ENCODE data around the gene ENTR1.
A peak's percentile ranks its signal among the peaks of the same experiment; 100 is the strongest.

The ENTR1 gene

DNA sequence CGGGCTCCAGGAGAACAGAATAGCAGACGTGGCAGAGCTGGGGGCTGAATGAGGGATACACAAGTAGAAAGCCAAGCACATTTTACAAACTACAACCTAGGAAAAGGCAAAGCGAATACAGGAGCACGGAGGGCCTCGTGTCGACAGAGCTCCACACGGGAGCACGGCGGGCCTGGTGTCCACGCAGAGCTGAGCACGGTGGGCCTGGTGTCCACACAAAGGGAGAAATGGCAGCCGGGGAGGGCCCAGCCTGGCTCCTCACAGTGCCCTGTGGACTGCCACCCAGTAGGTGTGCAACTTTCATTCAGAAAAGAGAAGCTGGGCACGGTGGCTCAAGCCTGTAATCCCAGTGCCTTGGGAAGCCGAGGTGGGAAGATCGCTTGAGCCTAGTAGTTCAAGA is 32.7 kb upstream of the ENTR1 start:
- DNase-seq (ENCODE audit: low spot score) = no peak
- H3K4me1 Mint-ChIP-seq (ENCODE audit: low read depth) = peaks cover 2% of the 10 kb centered on the region
- H3K27me3 Mint-ChIP-seq (ENCODE audit: low read depth) = no peaks in the 10 kb centered on the region
- H3K4me3 Mint-ChIP-seq = no peak overlapping the region
- no peak overlapping the region for H3K27ac Mint-ChIP-seq
- no peaks in the 10 kb centered on the region for H3K9me3 Mint-ChIP-seq
- peaks cover 53% of the 10 kb centered on the region for H3K36me3 Mint-ChIP-seq (ENCODE audit: low read depth)

DNA sequence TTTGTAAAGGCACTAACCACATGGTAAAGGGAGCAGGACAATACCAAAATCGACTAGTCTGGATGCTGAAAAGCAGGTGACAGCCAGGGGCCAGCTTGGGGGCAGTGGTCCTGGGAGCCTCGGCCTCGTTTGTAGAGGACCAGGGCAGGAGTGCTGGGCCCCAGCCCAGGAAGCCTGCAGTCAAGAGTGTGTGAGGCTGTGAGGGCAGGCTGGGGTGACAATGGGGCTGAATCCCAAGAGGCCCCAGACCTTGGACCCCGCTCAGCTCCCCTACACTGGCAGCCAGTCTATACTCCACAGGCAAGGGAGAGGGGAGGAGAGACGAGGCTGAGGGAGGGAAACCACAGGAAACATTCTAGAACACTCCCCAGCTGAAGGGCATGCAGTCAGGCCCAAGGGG is 31.9 kb upstream of the ENTR1 start:
- Mint-ChIP-seq H3K4me1 (ENCODE audit: low read depth) (peaks cover 6% of the 10 kb centered on the region), H3K27me3 (ENCODE audit: low read depth) (no peaks in the 10 kb centered on the region), H3K9me3 (no peaks in the 10 kb centered on the region), H3K27ac (no peak overlapping the region), H3K4me3 (no peak overlapping the region), H3K36me3 (ENCODE audit: low read depth) (peaks cover 47% of the 10 kb centered on the region)
- no peak for DNase-seq (ENCODE audit: low spot score)

DNA sequence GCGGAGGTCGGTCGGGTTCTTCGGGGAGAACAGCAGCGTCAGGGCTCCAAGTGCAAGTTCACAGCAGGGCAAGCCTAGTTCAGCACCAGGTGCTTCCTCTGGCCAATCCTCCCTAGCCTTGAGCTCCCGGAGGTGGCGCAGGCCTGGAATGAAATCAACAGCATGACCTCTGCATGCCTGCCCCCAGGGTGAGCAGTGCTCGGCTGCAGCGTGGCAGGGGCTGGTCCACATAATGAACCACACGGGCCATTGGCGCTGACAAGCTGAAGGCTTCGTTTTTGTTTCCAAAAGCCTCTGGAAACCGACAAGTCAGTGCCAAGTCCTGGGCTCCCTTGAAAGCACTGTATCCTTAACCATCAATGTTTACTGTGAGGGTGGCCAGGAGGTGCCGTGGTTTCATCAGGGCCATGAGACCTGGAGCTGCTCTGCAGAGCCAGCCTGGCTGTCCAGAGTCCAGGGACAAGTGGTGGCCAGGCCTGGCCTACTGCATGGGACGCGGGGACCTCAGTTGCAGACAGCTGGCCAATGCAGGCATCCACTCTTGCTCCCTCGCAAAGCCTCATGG is 31.3 kb upstream of the ENTR1 start:
- Mint-ChIP-seq H3K27ac (no peak overlapping the region), H3K9me3 (no peaks in the 10 kb centered on the region), H3K27me3 (ENCODE audit: low read depth) (no peaks in the 10 kb centered on the region), H3K36me3 (ENCODE audit: low read depth) (peaks cover 43% of the 10 kb centered on the region), H3K4me3 (no peak overlapping the region), H3K4me1 (ENCODE audit: low read depth) (peaks cover 11% of the 10 kb centered on the region)
- DNase-seq (ENCODE audit: low spot score) = no peak

DNA sequence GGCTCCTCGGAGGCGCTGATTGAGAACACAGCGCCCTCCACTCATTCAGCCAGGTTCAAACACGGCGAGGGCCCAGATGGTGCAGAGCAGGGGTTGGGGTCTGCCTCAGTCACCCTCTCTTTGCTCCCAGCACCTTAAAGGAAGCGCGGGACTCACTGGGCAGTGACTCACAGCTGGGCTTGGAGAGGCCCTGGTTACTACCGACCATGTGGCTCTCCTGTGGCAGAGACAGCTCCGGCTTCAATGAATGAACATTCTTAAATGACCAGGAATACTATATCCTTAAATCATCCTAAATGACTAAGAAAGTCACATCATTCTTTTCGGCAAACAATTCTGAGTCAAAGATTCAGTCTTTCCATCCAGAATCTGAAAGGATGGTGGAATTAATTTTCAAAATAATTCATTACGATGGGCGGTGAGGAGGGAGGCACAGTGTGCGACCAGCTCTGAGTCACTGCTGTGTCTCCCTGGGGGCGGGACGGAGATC is 30.8 kb upstream of the ENTR1 start:
- peaks cover 40% of the 10 kb centered on the region for H3K36me3 Mint-ChIP-seq (ENCODE audit: low read depth)

DNA sequence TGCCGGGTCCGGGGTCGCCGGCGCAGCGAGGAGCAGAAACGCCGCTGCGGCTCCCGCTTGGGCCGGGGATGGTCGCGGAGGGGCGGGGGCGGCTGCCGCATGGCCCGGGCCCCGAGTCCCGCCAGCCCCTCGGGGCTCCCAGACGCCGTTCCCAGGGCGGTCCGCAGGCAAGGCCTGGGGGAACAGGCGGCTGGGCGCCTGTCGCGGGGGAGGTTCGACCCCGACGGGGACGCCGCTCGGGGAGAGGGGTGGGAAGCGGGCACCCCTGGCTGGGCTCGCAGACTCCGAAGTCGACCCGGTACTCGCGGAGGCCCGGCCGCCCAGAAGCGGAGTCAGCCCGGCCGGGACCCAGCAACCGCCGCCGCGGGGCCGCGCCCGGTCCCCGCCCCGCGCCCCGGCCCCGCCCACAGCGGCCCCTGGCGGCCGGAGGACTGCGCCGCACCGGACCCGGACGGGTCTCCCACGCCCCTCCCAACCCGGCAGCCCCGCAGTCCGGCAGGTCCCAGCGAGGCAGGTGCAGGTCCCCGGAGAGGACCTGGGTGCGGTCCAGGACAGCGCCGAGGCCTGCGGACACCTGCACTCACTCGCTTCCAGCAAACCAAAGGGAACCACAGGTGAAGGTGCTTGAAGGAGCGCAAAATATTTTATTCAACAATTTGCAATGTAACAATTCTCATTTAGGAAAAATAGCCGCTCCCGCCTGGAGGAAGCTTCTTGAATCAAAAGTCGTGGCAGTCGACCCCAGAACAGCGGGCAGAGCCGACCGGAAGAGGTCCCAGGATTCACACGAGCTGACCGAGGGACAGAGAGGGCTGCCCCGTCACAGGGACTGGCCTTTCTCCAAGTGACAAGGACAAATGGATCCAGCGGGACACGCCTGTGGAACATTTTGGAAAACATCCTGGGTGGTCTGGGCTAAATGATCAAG is 29.3 kb upstream of the ENTR1 start, which contains the start of gene INPP5E:
INPP5E (minus strand) TSS at position 365 of the 928 bp plus-strand sequence. CDS start 426 bp downstream, outside the sequence.
- peaks cover 35% of the 10 kb centered on the region for H3K36me3 Mint-ChIP-seq (ENCODE audit: low read depth)

More for the DNA sequence above, 30.8 kb upstream of the ENTR1 start:
- H3K27ac Mint-ChIP-seq = no peak overlapping the region
- DNase-seq (ENCODE audit: low spot score) = no peak
- no peak overlapping the region for H3K4me3 Mint-ChIP-seq
- H3K9me3 Mint-ChIP-seq = no peaks in the 10 kb centered on the region
- H3K4me1 Mint-ChIP-seq (ENCODE audit: low read depth) = peaks cover 15% of the 10 kb centered on the region
- H3K27me3 Mint-ChIP-seq (ENCODE audit: low read depth) = no peaks in the 10 kb centered on the region

DNA sequence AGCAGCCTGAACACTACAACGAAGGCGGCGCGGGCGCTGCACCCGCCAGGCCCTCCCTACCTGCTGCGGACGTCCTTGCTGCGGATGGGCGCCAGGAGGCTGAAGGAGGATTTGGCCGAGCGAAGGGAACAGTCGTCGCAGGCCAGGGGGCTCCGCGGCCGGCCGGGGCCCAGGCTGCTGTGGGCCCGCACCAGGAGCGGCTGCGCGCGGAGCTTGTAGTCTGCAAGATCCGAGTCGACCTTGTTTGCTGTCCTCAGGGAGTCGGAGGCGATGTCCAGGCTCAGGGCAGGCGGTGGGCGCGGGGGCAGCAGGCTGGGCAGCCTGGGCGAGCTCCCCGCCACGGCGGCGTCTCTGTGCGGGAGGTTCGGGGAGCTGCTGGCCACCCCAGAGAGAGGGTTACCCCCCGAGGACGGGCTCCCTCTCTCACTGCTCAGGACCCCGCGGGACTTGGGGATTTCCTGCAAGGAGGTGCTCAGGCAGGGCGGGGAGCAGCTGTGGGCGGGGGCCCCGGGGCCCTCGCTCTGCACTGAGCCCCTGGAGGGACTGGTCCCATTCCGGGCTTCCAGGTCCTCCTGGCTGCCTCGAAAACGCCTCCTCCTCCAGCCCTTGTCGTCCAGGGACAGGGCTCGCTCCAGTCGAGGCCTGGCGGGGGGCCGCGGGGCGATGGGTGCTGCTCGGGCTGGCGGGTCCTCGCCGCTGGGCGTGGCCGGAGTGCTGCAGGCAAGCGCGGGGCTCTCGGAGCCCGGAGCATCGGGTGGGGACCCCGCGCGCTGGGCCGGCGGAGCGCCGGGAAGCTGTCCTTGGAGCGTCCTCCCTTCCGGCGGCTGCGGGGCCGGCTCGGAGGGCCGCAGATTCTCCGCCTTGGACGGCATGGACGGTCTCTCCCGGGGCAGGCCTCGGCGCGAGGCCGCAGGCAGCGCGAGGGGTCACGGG is 28.4 kb upstream of the ENTR1 start:
- peaks cover 32% of the 10 kb centered on the region for H3K36me3 Mint-ChIP-seq (ENCODE audit: low read depth)
- H3K4me3 Mint-ChIP-seq = peak overlapping the region; percentile 87
- H3K27ac Mint-ChIP-seq = peak overlapping the region; percentile 65
- peak; percentile 52 for DNase-seq (ENCODE audit: low spot score)
- peaks cover 15% of the 10 kb centered on the region for H3K4me1 Mint-ChIP-seq (ENCODE audit: low read depth)
- no peaks in the 10 kb centered on the region for H3K27me3 Mint-ChIP-seq (ENCODE audit: low read depth)
- H3K9me3 Mint-ChIP-seq = no peaks in the 10 kb centered on the region

More for the DNA sequence above, 29.3 kb upstream of the ENTR1 start, which contains the start of gene INPP5E:
- Mint-ChIP-seq H3K27ac (no peak within 1 kb of the TSS), H3K27me3 (ENCODE audit: low read depth) (no peaks in the 10 kb centered on the region), H3K4me1 (ENCODE audit: low read depth) (peaks cover 15% of the 10 kb centered on the region), H3K9me3 (no peaks in the 10 kb centered on the region), H3K4me3 (peak within 1 kb of the TSS; percentile 87)
- peak; percentile 86 for DNase-seq (ENCODE audit: low spot score)

DNA sequence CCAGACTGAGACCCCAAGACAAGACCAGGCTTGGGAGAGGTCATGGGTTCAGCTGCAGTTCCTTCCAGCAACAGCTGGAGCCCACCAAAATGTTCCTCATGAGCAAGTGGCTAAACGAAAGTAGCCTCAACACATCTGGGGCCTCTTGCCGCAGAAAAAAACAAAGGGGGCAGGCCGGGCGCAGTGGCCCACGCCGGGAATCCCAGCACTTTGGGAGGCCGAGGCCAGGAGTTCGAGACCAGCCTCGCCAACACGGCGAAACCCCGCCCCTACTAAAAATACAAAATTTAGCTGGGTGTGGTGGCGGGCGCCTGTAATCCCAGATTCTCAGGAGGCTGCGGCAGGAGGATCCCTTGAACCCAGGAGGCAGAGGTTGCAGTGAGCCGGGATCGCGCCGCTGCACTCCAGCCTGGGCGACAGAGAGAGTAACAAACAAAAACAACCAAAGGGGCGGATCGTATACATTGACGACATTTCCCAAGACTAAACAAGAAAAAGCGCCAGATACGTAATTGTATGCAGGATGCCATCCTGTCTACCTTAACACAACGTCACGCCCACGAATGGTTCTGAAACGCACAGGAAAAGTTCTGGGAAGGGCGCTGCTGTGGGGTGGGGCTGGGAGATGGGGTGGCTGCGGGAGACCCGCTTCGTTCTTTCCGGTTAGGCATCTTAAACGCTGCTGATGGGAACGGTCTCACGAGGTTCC is 27.6 kb upstream of the ENTR1 start:
- H3K36me3 Mint-ChIP-seq (ENCODE audit: low read depth) = peaks cover 28% of the 10 kb centered on the region
- peak overlapping the region; percentile 65 for H3K27ac Mint-ChIP-seq
- H3K9me3 Mint-ChIP-seq = no peaks in the 10 kb centered on the region
- peak overlapping the region; percentile 87 for H3K4me3 Mint-ChIP-seq
- H3K27me3 Mint-ChIP-seq (ENCODE audit: low read depth) = no peaks in the 10 kb centered on the region
- peaks cover 15% of the 10 kb centered on the region for H3K4me1 Mint-ChIP-seq (ENCODE audit: low read depth)
- no peak for DNase-seq (ENCODE audit: low spot score)

DNA sequence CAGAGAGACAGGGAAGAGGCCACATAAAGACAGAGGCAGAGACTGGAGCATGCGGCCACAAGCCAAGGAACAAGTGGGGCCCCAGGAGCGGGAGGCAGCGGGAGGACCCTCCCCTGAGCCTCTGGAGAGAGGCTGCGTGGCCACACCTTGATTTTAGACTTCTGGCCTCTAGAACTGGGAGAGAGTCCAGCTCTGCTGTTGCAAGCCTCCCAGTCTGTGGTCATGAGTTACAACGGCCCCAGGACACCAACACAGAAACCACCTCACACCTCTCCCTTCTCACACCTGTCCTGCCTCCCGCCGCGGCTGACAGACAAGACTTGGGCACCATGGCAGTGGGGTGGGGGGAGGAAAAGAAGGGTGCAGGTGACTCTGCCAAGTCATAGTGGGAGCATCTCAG is 27.0 kb upstream of the ENTR1 start:
- H3K27ac Mint-ChIP-seq = peak overlapping the region; percentile 61
- H3K4me3 Mint-ChIP-seq = peak overlapping the region; percentile 87
- peaks cover 23% of the 10 kb centered on the region for H3K36me3 Mint-ChIP-seq (ENCODE audit: low read depth)
- no peak for DNase-seq (ENCODE audit: low spot score)
- H3K4me1 Mint-ChIP-seq (ENCODE audit: low read depth) = peaks cover 15% of the 10 kb centered on the region
- no peaks in the 10 kb centered on the region for H3K27me3 Mint-ChIP-seq (ENCODE audit: low read depth)
- no peaks in the 10 kb centered on the region for H3K9me3 Mint-ChIP-seq

DNA sequence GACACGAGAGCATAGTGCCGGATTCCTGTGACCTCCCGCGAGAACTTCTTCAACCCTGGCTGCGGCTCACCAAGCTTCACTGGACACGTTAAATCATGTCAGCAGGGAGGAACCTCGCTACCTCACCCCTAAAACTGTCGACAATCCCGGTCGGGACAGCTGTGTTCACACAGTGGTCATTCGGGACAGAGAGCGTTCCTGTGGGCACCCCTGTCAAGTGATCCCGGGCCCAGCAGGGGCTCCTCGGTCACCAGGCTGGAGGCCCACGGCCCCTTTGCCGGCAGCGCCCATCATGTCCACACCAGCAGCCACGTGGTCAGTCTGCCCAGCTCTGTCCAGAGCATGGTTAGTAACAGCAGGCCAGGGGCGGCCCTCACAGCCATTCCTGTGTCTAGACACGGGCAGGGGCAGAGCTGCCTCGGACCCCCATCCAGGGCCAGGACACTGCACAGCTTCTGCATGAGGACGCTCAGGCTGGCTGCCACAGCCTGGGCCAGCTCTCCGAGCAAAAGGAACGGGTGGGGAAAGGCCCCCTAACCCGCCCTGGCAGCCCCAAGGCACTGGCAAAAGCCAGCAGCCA is 25.7 kb upstream of the ENTR1 start:
- Mint-ChIP-seq H3K9me3 (no peaks in the 10 kb centered on the region), H3K27me3 (ENCODE audit: low read depth) (no peaks in the 10 kb centered on the region), H3K27ac (no peak overlapping the region), H3K4me1 (ENCODE audit: low read depth) (peaks cover 15% of the 10 kb centered on the region), H3K4me3 (peak overlapping the region; percentile 87), H3K36me3 (ENCODE audit: low read depth) (peaks cover 15% of the 10 kb centered on the region)
- no peak for DNase-seq (ENCODE audit: low spot score)

DNA sequence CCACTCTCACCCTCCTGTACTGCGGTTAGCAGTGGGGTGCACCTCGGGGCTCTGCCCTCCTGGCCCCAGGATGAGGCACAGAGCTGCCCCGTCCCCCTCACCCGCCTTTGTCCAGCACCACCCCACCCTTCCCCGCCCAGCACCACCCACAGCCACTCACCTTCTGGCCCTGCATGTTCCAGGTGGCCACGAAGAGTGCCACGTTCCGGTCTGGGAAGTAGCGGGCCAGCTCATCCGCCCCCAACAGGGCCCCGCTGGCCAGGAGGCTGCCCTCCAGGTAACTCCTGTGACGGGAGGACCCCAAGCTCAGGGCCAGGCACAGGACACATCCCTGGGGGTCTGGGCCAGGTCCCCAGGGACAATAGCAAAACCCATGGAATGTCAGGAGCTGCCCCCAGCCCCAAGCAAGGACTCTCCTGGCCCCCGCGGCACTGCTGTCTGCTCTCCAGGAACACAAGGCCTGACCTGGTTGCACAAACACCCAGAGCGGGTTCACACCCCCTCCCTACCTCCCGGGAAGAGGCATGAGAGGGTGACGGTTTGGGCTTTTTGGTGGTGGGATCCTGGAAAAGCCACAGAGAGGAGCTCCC is 24.3 kb upstream of the ENTR1 start:
- H3K4me3 Mint-ChIP-seq = no peak overlapping the region
- peaks cover 7% of the 10 kb centered on the region for H3K36me3 Mint-ChIP-seq (ENCODE audit: low read depth)

DNA sequence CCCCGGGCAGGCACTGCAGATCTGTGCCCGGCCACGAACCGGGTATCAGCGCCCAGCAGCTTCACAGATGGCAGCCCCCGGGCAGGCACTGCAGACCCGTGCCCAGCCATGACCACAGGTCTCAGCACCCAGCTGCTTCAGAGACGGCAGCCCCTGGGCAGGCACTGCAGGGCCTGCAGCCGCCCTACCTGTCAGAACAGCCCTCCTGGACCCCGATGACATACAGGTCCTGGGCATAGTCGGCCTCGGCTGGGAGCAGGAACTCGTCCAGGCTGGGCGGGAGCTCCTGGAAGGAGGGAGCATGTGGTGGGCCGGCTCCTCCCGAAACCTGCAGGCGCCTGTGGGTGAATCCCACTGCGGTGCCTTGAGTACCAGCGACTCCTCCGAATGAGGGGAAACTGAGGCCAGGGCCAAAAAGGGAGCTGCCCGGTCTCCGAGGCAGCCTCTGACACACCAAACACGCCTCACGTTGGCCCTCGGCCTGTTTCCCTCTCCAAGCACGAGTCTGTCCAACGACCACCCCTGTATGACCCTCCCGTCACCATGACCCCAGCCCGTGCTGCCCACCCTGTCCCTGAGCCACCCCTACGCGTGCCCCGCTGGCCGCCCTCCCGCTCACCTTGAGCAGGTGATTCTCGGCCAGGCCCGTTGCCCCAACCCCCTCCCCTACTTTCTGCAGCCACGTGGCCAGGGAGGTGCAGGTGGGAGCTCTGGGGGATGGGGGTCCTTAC is 23.6 kb upstream of the ENTR1 start:
- H3K27ac Mint-ChIP-seq = no peak overlapping the region
- peaks cover 15% of the 10 kb centered on the region for H3K4me1 Mint-ChIP-seq (ENCODE audit: low read depth)
- no peak for DNase-seq (ENCODE audit: low spot score)
- no peaks in the 10 kb centered on the region for H3K27me3 Mint-ChIP-seq (ENCODE audit: low read depth)
- H3K4me3 Mint-ChIP-seq = no peak overlapping the region
- no peaks in the 10 kb centered on the region for H3K9me3 Mint-ChIP-seq
- H3K36me3 Mint-ChIP-seq (ENCODE audit: low read depth) = peaks cover 7% of the 10 kb centered on the region

More for the DNA sequence above, 24.3 kb upstream of the ENTR1 start:
- H3K4me1 Mint-ChIP-seq (ENCODE audit: low read depth) = peaks cover 15% of the 10 kb centered on the region
- no peak for DNase-seq (ENCODE audit: low spot score)
- no peak overlapping the region for H3K27ac Mint-ChIP-seq
- H3K9me3 Mint-ChIP-seq = no peaks in the 10 kb centered on the region
- no peaks in the 10 kb centered on the region for H3K27me3 Mint-ChIP-seq (ENCODE audit: low read depth)

All from T-helper 2 cell treated with Interferon-gamma antibody and Interleukin-4, amounts not matched to agents 5 μg/mL and 100 μg/mL, for 36 hours (primary cell).